GM12875 (cell line): ENCODE measurements around the gene DRP2.
A peak's percentile ranks its signal among the peaks of the same experiment; 100 is the strongest.
"Not testable (repeated sequence)": the region's sequence is repeated elsewhere in the genome, so short reads cannot be mapped to it uniquely, and the experiment has no call there.

Source experiments
- H3K4me3 ChIP-seq: one replicate; pipeline ENCODE4 v1.5.1; 2011; ENCODE audit warnings: low read depth, low read length, control low read depth
- TF ChIP-seq, protein P1 (sequence below): IDR thresholded peaks from 2 replicates; pipeline ENCODE4 v1.5.1; 2011; ENCODE audit warnings: low read depth, mild to moderate bottlenecking, control low read depth, inconsistent platforms, low read length, moderate library complexity, borderline replicate concordance; ENCODE audit not compliant: insufficient read depth

The DRP2 gene

GRCh38 chrX:101265869-101266428, 46.4 kb downstream of the DRP2 start:
- TF ChIP-seq, protein P1, sequence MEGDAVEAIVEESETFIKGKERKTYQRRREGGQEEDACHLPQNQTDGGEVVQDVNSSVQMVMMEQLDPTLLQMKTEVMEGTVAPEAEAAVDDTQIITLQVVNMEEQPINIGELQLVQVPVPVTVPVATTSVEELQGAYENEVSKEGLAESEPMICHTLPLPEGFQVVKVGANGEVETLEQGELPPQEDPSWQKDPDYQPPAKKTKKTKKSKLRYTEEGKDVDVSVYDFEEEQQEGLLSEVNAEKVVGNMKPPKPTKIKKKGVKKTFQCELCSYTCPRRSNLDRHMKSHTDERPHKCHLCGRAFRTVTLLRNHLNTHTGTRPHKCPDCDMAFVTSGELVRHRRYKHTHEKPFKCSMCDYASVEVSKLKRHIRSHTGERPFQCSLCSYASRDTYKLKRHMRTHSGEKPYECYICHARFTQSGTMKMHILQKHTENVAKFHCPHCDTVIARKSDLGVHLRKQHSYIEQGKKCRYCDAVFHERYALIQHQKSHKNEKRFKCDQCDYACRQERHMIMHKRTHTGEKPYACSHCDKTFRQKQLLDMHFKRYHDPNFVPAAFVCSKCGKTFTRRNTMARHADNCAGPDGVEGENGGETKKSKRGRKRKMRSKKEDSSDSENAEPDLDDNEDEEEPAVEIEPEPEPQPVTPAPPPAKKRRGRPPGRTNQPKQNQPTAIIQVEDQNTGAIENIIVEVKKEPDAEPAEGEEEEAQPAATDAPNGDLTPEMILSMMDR = no peak
- no peak overlapping the region for H3K4me3 ChIP-seq

- TF ChIP-seq, protein P1 = no peak
- no peak overlapping the region for H3K4me3 ChIP-seq
These were observed 54.6 kb downstream of the DRP2 start for GRCh38 chrX:101274198-101274597.

DNA sequence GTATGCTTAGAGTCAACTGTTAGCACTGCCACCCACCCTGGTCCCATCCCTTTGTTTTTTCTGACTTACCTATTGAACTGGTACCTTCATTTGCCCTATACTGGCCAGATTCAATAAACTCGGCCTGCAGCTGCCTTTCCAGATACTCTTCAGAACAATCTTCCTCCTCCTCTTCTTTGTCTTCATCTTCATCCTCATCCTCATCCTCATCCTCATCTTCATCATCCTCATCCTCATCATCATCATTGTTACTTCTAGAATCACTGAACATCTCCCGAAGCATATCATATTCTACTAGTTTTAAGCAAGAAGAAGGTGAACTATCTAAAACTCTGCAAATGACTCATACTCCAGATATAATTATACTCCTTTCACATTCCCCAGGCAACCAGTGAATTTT, 56.7 kb downstream of the DRP2 start:
- no peak overlapping the region for H3K4me3 ChIP-seq
- TF ChIP-seq, protein P1 = no peak

DNA sequence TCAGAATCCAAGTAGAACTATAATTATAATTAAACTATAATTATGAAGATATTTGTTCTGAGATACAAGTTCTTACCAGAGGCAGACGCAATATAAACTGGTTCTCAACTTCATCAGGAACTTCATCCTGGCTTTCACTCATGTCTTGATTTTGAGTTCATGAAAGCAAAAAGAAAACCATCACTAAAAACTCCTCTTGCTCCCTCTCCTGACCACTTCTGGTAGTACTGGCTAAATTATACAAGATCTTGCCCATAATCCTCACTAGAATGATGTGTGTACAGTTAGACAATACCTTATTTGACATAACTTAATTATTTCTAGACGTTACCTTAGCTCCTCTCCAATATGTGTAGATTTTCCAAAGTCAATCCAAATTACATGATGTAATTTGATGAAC, 67.8 kb downstream of the DRP2 start:
- TF ChIP-seq, protein P1 = peak; percentile 46; the same call in 1 of the 2 replicates
- no peak overlapping the region for H3K4me3 ChIP-seq

GRCh38 chrX:101290957-101291603, 71.5 kb downstream of the DRP2 start, which contains the start of gene TAF7L:
TSS of gene TAF7L (minus strand) at chrX:101291334. CDS start at chrX:101287543, 3,791 bp downstream.
- no peak within 1 kb of the TSS for H3K4me3 ChIP-seq
- TF ChIP-seq, protein P1 = no peak

- H3K4me3 ChIP-seq = not testable (repeated sequence)
These were observed 76.0 kb downstream of the DRP2 start for GRCh38 chrX:101295603-101296002.

GRCh38 chrX:101303790-101304189, 84.2 kb downstream of the DRP2 start:
- no peak overlapping the region for H3K4me3 ChIP-seq
- TF ChIP-seq, protein P1 = no peak
